Measurements from ENCODE around the gene RNF32.
"Not testable (repeated sequence)": the region's sequence is repeated elsewhere in the genome, so short reads cannot be mapped to it uniquely, and the experiment has no call there.

RNF32 gene

DNA sequence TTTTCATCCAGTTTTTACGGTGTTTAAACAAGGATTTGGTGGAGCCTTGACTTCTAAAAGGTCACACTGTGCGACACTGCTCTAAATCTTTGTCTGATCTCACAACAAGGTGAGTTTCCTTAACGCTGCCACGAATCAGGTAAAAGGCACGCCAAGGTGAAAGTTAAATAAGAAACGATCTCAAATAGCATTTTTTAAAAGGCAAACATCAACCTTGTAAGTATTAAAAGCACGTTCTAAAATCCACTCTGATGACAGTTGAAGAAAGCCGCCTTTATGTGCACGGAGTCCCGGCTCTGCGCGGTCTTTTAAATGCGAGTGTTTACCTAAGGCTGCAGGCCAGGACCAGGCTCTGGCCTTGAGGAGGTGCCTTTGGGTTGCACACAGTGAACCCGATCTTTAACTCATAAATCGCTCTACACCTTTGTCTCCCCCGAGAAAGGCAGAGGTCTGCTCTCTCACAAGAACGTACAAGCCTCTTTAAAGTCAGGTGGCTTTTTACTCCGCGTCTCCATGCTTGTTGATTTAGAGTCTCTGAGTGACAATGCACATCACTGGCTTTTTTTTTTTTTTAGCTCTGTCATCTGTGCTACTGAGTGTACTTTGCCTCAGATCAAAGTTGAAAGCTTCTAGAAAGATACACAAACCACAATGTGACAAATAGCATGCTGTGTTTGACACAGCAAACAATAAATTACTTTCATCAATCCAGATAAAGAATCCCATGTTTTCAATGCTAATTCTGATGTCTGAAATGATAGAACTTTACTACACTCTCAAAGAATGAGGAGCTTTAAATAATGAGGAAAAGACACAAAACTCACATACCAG, 25.9 kb upstream of the RNF32 start:
- DNase-seq (ENCODE audit: low read depth in 3 of 3), result no peak

- DNase-seq (ENCODE audit: low read depth in 3 of 3), result no peak
Observed at GRCh38 chr7:156616269-156617202, 24.0 kb upstream of the RNF32 start.

- DNase-seq (ENCODE audit: low read depth in 3 of 3), result no peak
Observed at GRCh38 chr7:156617215-156617614, 23.4 kb upstream of the RNF32 start.

GRCh38 chr7:156618078-156618779, 22.3 kb upstream of the RNF32 start:
- DNase-seq (ENCODE audit: low read depth in 3 of 3), result no peak

DNA sequence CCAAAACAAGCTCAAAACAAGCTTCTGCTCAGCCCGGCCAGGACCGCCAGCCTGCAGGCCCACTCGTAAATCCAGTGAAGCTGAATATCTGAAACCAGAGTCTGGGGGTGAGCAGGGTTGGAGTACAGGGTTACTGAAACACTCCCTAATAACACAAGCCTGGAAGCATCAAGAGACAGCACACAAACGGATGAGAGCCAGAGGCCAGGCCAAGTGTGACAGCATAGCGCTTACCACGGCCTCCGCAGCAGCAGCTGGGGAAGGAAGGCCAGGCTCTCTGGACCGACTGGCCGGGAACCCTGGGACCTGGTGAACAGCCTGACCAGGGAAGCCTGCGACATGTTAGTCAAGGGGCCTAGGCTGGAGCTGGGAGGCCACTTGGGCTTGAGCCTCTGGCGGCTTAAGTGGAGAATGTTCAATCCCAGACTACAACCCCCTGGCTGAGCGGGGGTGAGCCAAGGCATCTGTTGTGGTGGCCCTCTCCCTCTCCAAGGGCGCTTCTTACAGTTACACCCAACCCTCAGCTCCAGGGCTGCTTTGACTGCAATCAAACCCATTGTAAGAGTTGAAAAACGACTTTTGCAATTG, 21.7 kb upstream of the RNF32 start:
- DNase-seq (ENCODE audit: low read depth in 3 of 3), result no peak

GRCh38 chr7:156619488-156620290, 20.9 kb upstream of the RNF32 start:
- not testable (repeated sequence) for DNase-seq (ENCODE audit: low read depth in 3 of 3)

DNA sequence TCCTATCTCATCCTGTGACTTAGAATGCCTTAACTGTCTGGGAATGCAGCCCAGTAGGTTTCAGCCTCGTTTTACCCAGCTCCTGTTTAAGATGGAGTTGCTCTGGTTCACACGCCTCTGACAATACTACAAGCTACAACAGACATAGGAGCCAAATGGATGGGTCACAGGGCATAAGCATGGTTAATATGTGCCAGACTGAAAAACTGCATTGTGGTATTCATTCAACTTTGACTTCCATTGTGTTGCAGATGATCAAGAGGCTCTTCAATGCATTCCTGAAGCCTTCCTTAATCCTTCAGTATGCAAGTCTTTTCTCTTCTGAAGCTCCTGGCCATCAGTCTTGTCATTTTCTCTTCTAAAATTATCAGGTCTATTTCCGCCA, 20.3 kb upstream of the RNF32 start:
- DNase-seq (ENCODE audit: low read depth in 3 of 3), result no peak

DNA sequence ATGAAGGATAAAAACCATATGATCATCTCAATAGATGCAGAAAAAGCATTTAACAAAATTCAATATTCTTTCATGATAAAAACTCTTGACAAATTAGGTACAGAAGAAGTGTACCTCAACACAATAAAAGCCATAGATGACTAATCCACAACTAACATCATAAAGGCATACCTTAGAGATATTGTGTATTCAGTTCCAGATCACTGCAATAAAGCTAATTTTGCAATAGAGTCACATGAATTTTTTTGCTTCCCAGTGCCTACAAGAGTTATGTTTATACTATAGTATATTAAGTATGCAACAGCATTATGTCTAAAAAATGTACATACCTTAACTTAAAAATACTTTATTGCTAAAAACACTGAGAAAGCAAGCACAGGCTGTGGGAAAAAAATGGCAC, 18.9 kb upstream of the RNF32 start:
- DNase-seq (ENCODE audit: low read depth in 3 of 3), result no peak

- DNase-seq (ENCODE audit: low read depth in 3 of 3), result no peak
Observed at GRCh38 chr7:156625580-156625979, 15.0 kb upstream of the RNF32 start.

DNA sequence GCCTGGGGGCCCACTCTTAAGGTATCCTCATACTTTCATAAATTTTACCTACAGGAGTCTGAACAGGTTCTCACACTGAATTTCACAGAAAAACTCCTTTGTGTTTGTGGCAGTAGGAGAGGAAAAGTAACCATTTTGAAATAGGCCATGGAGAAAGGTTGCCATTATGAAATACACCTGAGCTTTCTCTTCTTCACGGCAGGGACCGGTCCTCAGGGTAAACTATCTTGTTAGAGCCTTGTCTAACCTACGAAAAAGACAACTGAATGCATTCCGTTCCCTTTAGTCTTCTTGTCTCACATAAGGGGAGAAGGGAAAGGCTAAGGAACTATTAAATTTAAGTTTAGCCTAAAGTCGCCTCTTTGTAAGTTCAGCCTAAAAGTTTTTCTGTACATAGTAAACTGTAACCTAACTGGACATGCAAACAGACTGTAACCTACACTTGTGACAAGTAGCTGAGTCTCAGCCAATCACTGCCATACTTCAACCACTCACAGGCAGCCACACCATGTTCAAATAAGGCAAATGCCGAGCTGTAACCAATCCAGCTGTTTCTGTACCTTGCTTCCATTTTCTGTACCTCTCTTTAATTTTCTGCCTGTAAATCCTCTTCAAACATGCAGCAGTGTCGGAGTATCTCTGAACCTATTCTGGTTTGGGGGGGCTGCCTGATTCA, 14.2 kb upstream of the RNF32 start:
- DNase-seq (ENCODE audit: low read depth in 3 of 3), result no peak

- DNase-seq (ENCODE audit: low read depth in 3 of 3), result no peak
Observed at GRCh38 chr7:156628562-156628961, 12.0 kb upstream of the RNF32 start.

DNA sequence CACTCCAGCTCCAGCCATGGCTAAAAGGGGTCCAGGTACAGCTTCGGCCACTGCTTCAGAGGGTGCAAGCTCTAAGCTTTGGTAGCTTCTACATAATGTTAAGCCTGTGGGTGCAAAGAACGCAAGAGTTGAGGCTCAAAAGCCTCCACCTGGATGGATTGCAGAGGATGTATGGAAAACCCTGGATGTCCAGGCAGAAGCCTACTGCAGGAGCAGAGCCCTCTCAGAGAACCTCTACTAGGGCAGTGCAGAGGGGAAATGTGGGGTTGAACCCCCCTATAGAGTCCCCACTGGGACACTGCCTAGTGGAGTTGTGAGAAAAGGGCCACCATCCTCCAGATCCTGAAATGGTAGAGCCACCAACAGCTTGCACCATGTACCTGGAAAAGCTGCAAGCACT, 10.7 kb upstream of the RNF32 start:
- no peak for DNase-seq (ENCODE audit: low read depth in 3 of 3)

- no peak for DNase-seq (ENCODE audit: low read depth in 3 of 3)
Observed at GRCh38 chr7:156634117-156634516, 6.5 kb upstream of the RNF32 start.

DNA sequence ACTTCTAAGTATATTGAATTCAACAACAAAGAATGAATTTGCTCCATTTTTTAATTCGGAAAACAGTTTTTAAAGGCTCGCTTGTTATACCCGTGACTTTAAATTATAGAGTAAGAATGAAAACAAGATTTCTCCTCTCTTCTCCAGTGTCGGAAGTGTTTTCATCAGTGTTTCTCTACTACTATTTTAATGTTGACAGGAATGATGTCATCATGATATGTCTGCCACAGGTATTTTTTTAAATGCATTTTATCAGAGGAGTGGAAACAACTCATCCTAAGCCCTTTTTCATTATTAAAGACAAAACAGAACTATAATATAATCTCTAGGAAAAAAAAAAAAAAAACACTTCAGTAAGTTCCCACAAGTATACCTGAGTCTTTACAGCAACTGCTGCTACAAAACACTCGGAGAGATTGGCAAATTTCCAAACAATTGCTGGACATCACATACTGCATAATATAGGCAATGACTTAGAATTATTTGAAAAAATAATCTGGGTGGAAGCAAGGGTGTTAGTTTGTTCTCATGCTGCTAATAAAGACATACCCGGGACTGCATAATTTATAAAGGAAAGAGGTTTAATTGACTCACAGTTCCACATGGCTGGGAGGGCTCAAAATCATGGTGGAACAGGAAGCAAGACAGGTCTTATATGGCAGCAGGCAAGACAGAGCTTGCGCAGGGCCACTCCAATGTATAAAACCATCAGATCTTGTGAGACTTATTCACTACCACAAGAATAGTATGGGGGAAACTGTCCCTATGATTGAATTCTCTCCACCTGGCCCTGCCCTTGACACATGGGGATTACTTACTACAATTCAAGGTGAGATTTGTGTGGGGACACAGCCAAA, 4.8 kb upstream of the RNF32 start:
- no peak for DNase-seq (ENCODE audit: low read depth in 3 of 3)

DNA sequence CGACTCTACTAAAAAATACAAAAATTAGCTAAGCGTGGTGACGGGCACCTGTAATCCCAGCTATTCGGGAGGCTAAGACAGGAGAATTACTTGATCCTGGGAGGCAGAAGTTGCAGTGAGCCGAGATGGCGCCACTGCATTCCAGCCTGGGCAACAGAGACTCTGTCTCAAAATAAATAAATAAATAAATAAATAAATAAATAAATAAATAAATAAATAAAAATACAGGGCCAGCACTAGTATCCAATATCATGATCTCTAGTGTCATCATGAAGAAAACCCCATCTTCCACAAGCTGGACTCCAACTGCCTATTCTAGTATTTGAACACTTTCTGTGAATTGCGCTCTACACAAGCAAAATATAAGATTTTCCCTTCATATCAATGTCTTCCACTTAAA, 3.5 kb upstream of the RNF32 start:
- not testable (repeated sequence) for DNase-seq (ENCODE audit: low read depth in 3 of 3)

- DNase-seq (ENCODE audit: low read depth in 3 of 3), result no peak
Observed at GRCh38 chr7:156638443-156639077, 2.0 kb upstream of the RNF32 start.

- DNase-seq (ENCODE audit: low read depth in 3 of 3), result no peak
Observed at GRCh38 chr7:156639426-156640256, 933 bp upstream of the RNF32 start.

DNA sequence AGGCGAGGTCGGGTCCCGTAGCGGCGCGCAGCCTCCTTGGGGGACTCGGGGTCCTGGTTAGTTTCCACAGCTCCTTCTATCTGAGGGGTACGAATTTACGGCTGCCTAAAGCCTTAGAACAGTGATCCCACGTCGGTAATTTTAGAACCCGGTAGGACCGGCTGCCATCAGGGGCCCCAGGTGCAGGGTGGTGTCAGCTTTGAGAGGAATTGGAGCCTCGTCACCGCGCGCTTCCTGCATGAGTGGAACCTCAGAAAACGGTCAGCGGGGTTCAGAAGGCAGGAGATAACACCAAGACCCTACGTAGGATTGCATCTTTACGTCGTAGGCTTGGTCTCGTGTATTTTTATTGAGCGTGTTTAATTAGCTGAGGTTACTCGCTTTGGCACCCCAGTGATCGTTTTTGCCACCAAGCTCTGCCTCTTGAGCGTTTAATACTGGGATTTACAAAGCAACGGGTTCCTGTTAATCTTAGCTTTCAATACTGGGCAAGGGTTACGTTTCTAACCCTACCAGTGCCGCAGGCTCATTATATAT, 443 bp downstream of the RNF32 start:
- DNase-seq (ENCODE audit: low read depth in 3 of 3), result peak in 1 of 3 experiments; percentile 37

All from stimulated activated CD4-positive, alpha-beta T cell treated with anti-CD3 and anti-CD28 coated beads, TNF-alpha, amount 100 ng/mL, for 4 hours (primary cell).